Stimulated activated CD4-positive, alpha-beta T cell treated with anti-CD3 and anti-CD28 coated beads, Interleukin-4, amount 100 ng/mL, for 4 hours (primary cell): ENCODE data around the gene SERP2.

ENCODE experiments used
- DNase-seq, 2 experiments: peaks; one replicate each; pipeline ENCODE4 v3.0.0-alpha.2; 2020

The SERP2 gene

GRCh38 chr13:44413095-44413494 is 39.5 kb downstream of the SERP2 start:
- no peak for DNase-seq

GRCh38 chr13:44414716-44415115 is 41.1 kb downstream of the SERP2 start:
- DNase-seq, result no peak

- no peak for DNase-seq
Observed at GRCh38 chr13:44415815-44416214, 42.2 kb downstream of the SERP2 start.

GRCh38 chr13:44416301-44416700 is 42.7 kb downstream of the SERP2 start:
- DNase-seq, result no peak

- no peak for DNase-seq
Observed at GRCh38 chr13:44416744-44417143, 43.1 kb downstream of the SERP2 start.

GRCh38 chr13:44417446-44417845 is 43.8 kb downstream of the SERP2 start:
- no peak for DNase-seq

GRCh38 chr13:44417876-44418275 is 44.3 kb downstream of the SERP2 start:
- no peak for DNase-seq

- DNase-seq, result no peak
Observed at GRCh38 chr13:44420376-44421220, 47.0 kb downstream of the SERP2 start.

- no peak for DNase-seq
Observed at GRCh38 chr13:44421853-44422525, 48.4 kb downstream of the SERP2 start.

GRCh38 chr13:44422755-44423643 is 49.4 kb downstream of the SERP2 start:
- DNase-seq, result no peak

GRCh38 chr13:44423824-44424223 is 50.2 kb downstream of the SERP2 start:
- no peak for DNase-seq

- no peak for DNase-seq
Observed at GRCh38 chr13:44425041-44425814, 51.6 kb downstream of the SERP2 start.

- no peak for DNase-seq
Observed at GRCh38 chr13:44425815-44426078, 52.1 kb downstream of the SERP2 start.

GRCh38 chr13:44426461-44426860 is 52.8 kb downstream of the SERP2 start:
- no peak for DNase-seq

GRCh38 chr13:44429311-44429710 is 55.7 kb downstream of the SERP2 start:
- no peak for DNase-seq

- DNase-seq, result no peak
Observed at GRCh38 chr13:44431150-44431549, 57.5 kb downstream of the SERP2 start.

- DNase-seq, result no peak
Observed at GRCh38 chr13:44432650-44433049, 59.0 kb downstream of the SERP2 start.

- DNase-seq, result no peak
Observed at GRCh38 chr13:44433863-44434765, 60.5 kb downstream of the SERP2 start.

- DNase-seq, result no peak
Observed at GRCh38 chr13:44434766-44435141, 61.1 kb downstream of the SERP2 start.

- DNase-seq, result peak; percentile 80 to 88
Observed at GRCh38 chr13:44435142-44435918, 61.7 kb downstream of the SERP2 start.
